Kidney epithelial cell (primary cell): ENCODE results near the gene SPATA25. TPM values are rescaled to one million over a fixed set of nuclear protein-coding genes. Genes with fewer than 3 reads are reported as not detected.

Experiments
- DNase-seq: peaks from one replicate; pipeline ENCODE4 v3.0.0-alpha.2; 2010; ENCODE audit warnings: low read depth
- H3K27me3 ChIP-seq: 2 replicates; pipeline ENCODE4 v1.6.0; 2011; ENCODE audit warnings: low read length; ENCODE audit not compliant: control insufficient read depth, insufficient read depth
- H3K36me3 ChIP-seq: 2 replicates; pipeline ENCODE4 v1.5.1; 2011; ENCODE audit warnings: low read length; ENCODE audit not compliant: control insufficient read depth, insufficient read depth
- H3K4me3 ChIP-seq: 2 replicates; pipeline ENCODE4 v1.5.1; 2011; ENCODE audit warnings: low read depth, mild to moderate bottlenecking, control low read depth, low read length
- CTCF ChIP-seq: IDR thresholded peaks from 2 replicates; pipeline ENCODE4 v1.5.1; 2011; ENCODE audit warnings: mild to moderate bottlenecking, moderate library complexity, low read length, control low read depth, inconsistent platforms; ENCODE audit not compliant: insufficient read depth, poor library complexity, severe bottlenecking
- total RNA-seq: library from RNA; depleted of rRNA; stranded (reverse); fragments of >200 nt; gene quantifications from 2 replicates; pipeline ENCODE4 v1.2.3, GENCODE V29; 2015

The SPATA25 gene
- total RNA-seq, 1 donor from 2014 or later = 0.25 TPM

DNA sequence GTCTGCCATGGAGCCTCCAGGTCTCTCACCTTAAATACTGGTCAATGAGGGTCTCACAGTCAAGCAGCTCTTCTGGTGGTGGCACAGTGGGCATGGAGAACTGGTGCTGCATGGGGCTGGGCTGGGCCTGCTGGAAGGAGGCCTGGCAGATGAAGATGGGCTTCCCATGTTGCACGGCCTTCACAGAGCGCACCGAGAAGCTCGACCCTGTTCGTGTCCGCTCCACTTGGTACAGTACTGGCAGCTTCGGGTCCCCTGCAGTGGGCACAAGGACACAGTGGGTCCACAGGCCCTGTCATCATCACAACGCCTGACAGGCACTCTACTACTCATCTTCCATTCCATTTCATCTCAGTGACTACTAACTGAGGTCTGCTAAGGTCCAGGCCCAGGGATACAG is 39.0 kb downstream of the SPATA25 start:
- no peak for DNase-seq
- H3K27me3 ChIP-seq = no peaks in the 10 kb centered on the region
- TF ChIP-seq CTCF = no peak
- H3K36me3 ChIP-seq = peaks cover 2% of the 10 kb centered on the region
- H3K4me3 ChIP-seq = no peak overlapping the region

DNA sequence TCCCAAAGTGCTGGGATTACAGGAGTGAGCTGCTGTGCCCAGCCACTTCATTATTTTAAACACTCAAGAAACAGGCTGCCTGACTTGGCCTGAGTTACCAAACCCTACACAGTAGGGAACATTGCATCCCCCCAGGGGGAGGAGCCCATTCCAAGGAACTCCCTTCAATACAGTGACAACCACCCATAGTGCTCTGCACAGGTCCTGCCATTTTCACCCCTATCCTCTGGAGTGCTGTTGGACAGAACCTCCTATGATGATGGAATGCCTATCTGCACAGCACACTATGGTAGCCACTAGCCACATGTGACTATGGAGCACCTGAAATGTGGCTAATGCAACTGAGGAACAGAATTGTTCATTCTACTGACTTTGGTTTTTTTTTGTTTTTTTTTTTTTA is 42.0 kb downstream of the SPATA25 start:
- peaks cover 4% of the 10 kb centered on the region for H3K36me3 ChIP-seq
- no peak for TF ChIP-seq CTCF

GRCh38 chr20:45843506-45843905 is 43.9 kb downstream of the SPATA25 start:
- TF ChIP-seq CTCF = no peak
- Histone ChIP-seq H3K27me3 (no peaks in the 10 kb centered on the region), H3K4me3 (no peak overlapping the region), H3K36me3 (peaks cover 4% of the 10 kb centered on the region)
- DNase-seq = no peak

More for the DNA sequence above, 42.0 kb downstream of the SPATA25 start:
- H3K27me3 ChIP-seq = no peaks in the 10 kb centered on the region
- DNase-seq = no peak
- no peak overlapping the region for H3K4me3 ChIP-seq

DNA sequence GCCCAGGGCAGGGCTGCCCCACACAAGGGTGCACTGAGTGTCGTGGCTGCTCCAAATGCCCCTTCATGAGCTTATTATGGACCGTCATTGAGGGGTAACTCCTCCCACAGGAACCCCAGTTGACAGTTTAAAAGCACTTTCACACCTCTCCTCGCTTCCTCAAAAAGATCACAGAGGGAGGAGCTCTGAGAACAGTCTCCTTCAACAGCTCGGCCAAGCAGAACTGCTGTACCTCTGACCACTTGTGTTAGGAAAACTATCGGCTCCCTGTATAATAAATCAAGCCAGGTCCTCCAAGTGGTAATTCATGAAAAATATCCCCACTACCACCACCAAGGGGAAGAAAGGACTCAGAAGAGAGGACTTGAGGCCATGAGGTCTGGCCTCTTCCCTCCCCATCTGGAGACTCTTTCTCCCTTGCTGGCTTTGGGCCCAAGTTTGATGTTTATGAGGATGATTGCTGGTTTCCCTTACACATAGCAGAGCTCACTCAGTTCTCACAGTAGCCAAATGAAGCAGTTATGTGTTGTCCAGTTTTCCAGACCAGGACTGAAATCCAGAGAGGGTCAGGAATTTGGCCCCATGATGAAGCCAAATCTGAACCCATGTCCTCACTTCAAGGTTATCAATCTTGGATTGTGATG is 45.1 kb downstream of the SPATA25 start:
- H3K27me3 ChIP-seq = no peaks in the 10 kb centered on the region
- no peak for DNase-seq
- peaks cover 4% of the 10 kb centered on the region for H3K36me3 ChIP-seq
- TF ChIP-seq CTCF = no peak
- H3K4me3 ChIP-seq = no peak overlapping the region

- Histone ChIP-seq H3K27me3 (no peaks in the 10 kb centered on the region), H3K4me3 (no peak overlapping the region), H3K36me3 (peaks cover 4% of the 10 kb centered on the region)
- DNase-seq = no peak
- no peak for TF ChIP-seq CTCF
These were observed 45.9 kb downstream of the SPATA25 start for GRCh38 chr20:45841407-45842129.
